H1 (cell line): ENCODE data around the gene DGKD. TPM values are rescaled to one million over a fixed set of nuclear protein-coding genes. Genes with fewer than 3 reads are reported as not detected.

Source experiments
- CTCF ChIA-PET: fragments of 300-600 bp; sonication (Branson Sonifier 250); formaldehyde crosslinking; loops from one replicate; lab custom pipeline; 2021; ENCODE audit not compliant: partially characterized antibody; lab: Charles Lee
- POLR2A ChIA-PET: fragments of 300-600 bp; sonication (Branson Sonifier 250); formaldehyde crosslinking; loops from one replicate; lab custom pipeline; 2021; ENCODE audit warnings: inconsistent platforms; ENCODE audit not compliant: partially characterized antibody; lab: Charles Lee
- DNase-seq, 2 experiments: peaks; one replicate each; pipeline versions ENCODE4 v3.0.0 to v3.0.0-alpha.2; 2010 to 2022; ENCODE audit warnings: low spot score in 2 of 2, low read depth in 1 of 2, mixed read lengths in 1 of 2
- FAIRE-seq: peaks from 2 replicates; lab custom pipeline; 2011; peaks lifted over from hg19 to GRCh38; lab: Jason Lieb, UNC
- H2AFZ ChIP-seq: 2 replicates; pipeline ENCODE4 v1.8.1; 2012; ENCODE audit warnings: low read length, inconsistent platforms
- H2AK5ac ChIP-seq: 2 replicates; pipeline ENCODE4 v1.6.1; 2013; ENCODE audit warnings: low read depth, low read length
- H2BK120ac ChIP-seq: replicated peaks from 2 replicates; pipeline ENCODE3; 2013; ENCODE audit warnings: low read depth, low read length, inconsistent platforms
- H2BK12ac ChIP-seq: 2 replicates; pipeline ENCODE4 v1.6.1; 2013; ENCODE audit warnings: low read depth, low read length
- H2BK15ac ChIP-seq: 2 replicates; pipeline ENCODE4 v1.6.1; 2013; ENCODE audit warnings: low read length
- H2BK20ac ChIP-seq: 2 replicates; pipeline ENCODE4 v1.6.1; 2013; ENCODE audit warnings: low read length
- H2BK5ac ChIP-seq: 2 replicates; pipeline ENCODE4 v1.6.1; 2013; ENCODE audit warnings: low read depth, low read length
- H3K14ac ChIP-seq: 2 replicates; pipeline ENCODE4 v1.6.1; 2013; ENCODE audit warnings: inconsistent platforms; ENCODE audit not compliant: insufficient read length
- H3K18ac ChIP-seq: 2 replicates; pipeline ENCODE4 v1.6.1; 2013; ENCODE audit warnings: low read length; ENCODE audit errors: extremely low read depth
- H3K23ac ChIP-seq: 2 replicates; pipeline ENCODE4 v1.6.1; 2013; ENCODE audit warnings: inconsistent platforms; ENCODE audit not compliant: insufficient read length
- H3K23me2 ChIP-seq: 2 replicates; pipeline ENCODE4 v1.6.1; 2013; ENCODE audit warnings: low read depth, low read length
- H3K27ac ChIP-seq: 2 replicates; pipeline ENCODE4 v1.6.1; 2011; ENCODE audit warnings: low read depth, low read length, inconsistent platforms
- H3K27me3 ChIP-seq, 4 experiments: replicated peaks in 1 of 4; 1 replicate in 1 of 4; 2 replicates in 3 of 4; pipeline versions ENCODE4 v1.6.1 to v1.8.1; 2011 to 2013; ENCODE audit warnings: low read length in 3 of 4, mild to moderate bottlenecking in 3 of 4, inconsistent platforms in 2 of 4, mixed read lengths in 2 of 4, moderate library complexity in 1 of 4; ENCODE audit not compliant: control insufficient read depth in 3 of 4, insufficient read depth in 3 of 4; ENCODE audit errors: extremely low read depth in 1 of 4
- H3K36me3 ChIP-seq, 4 experiments: 2 replicates each; pipeline versions ENCODE4 v1.6.1 to v1.8.1; 2011 to 2013; ENCODE audit warnings: mild to moderate bottlenecking in 4 of 4, low read length in 3 of 4, moderate library complexity in 2 of 4, control low read depth in 1 of 4, inconsistent platforms in 1 of 4; ENCODE audit not compliant: insufficient read depth in 4 of 4, control insufficient read depth in 2 of 4
- H3K4ac ChIP-seq: replicated peaks from 2 replicates; pipeline ENCODE3; 2013; ENCODE audit warnings: low read length, low read depth, mixed read lengths, inconsistent platforms; ENCODE audit not compliant: insufficient read length
- H3K4me1 ChIP-seq, 4 experiments: replicated peaks in 1 of 4; 1 replicate in 1 of 4; 2 replicates in 3 of 4; pipeline versions ENCODE4 v1.6.1 to v1.8.1; 2011 to 2013; ENCODE audit warnings: low read length in 3 of 4, inconsistent platforms in 2 of 4, mixed read lengths in 1 of 4; ENCODE audit not compliant: insufficient read depth in 4 of 4, control insufficient read depth in 3 of 4
- H3K4me2 ChIP-seq, 2 experiments: 2 replicates each; pipeline versions ENCODE4 v1.6.1 to v1.8.1; 2011 to 2013; ENCODE audit warnings: low read depth in 2 of 2, low read length in 2 of 2, control low read depth in 1 of 2, inconsistent platforms in 1 of 2, mild to moderate bottlenecking in 1 of 2; ENCODE audit not compliant: insufficient read depth in 1 of 2
- H3K4me3 ChIP-seq, 4 experiments: fragments of 200-600, 300-600 bp in 1 of 4; sonication (generic), shearing (Covaris generic), sonication (Bioruptor Twin) in 1 of 4; 2 replicates each; pipeline versions ENCODE4 v1.5.1 to v1.8.1; 2011 to 2016; ENCODE audit warnings: low read length in 4 of 4, low read depth in 3 of 4, control low read depth in 2 of 4, inconsistent platforms in 2 of 4, mild to moderate bottlenecking in 2 of 4, mixed read lengths in 1 of 4, moderate library complexity in 1 of 4; ENCODE audit not compliant: insufficient read depth in 2 of 4; ENCODE audit errors: extremely low read depth in 1 of 4
- H3K56ac ChIP-seq: replicated peaks from 2 replicates; pipeline ENCODE3; 2013; ENCODE audit warnings: low read depth, mild to moderate bottlenecking, mixed read lengths, low read length, inconsistent platforms; ENCODE audit not compliant: insufficient read length
- H3K79me1 ChIP-seq: 2 replicates; pipeline ENCODE4 v1.6.1; 2013; ENCODE audit warnings: low read depth, low read length, control low read depth
- H3K79me2 ChIP-seq, 2 experiments: 2 replicates each; pipeline versions ENCODE4 v1.6.1 to v1.8.1; 2012 to 2013; ENCODE audit warnings: low read length in 2 of 2, mild to moderate bottlenecking in 2 of 2, inconsistent platforms in 1 of 2; ENCODE audit not compliant: insufficient read depth in 2 of 2, control insufficient read depth in 1 of 2
- H3K9ac ChIP-seq, 4 experiments: replicated peaks in 1 of 4; 1 replicate in 1 of 4; 2 replicates in 3 of 4; pipeline versions ENCODE4 v1.6.1 to v1.8.1; 2011 to 2013; ENCODE audit warnings: low read depth in 3 of 4, low read length in 3 of 4, control low read depth in 2 of 4, mild to moderate bottlenecking in 2 of 4, moderate library complexity in 2 of 4, inconsistent platforms in 1 of 4; ENCODE audit errors: extremely low read depth in 1 of 4
- H3K9me3 ChIP-seq, 2 experiments: 2 replicates each; pipeline versions ENCODE4 v1.6.1 to v1.8.1; 2012 to 2013; ENCODE audit warnings: mild to moderate bottlenecking in 2 of 2, moderate library complexity in 2 of 2, control low read depth in 1 of 2, inconsistent platforms in 1 of 2, low read depth in 1 of 2, low read length in 1 of 2, mixed read lengths in 1 of 2; ENCODE audit not compliant: insufficient read depth in 2 of 2
- H4K20me1 ChIP-seq, 2 experiments: replicated peaks in 1 of 2; 2 replicates each; pipeline versions ENCODE3 to v1.8.1; 2011 to 2013; ENCODE audit warnings: inconsistent platforms in 2 of 2, low read length in 2 of 2, mild to moderate bottlenecking in 1 of 2; ENCODE audit not compliant: insufficient read depth in 2 of 2, control insufficient read depth in 1 of 2
- H4K5ac ChIP-seq: 2 replicates; pipeline ENCODE4 v1.6.1; 2013; ENCODE audit warnings: low read length, low read depth, mixed read lengths, inconsistent platforms; ENCODE audit not compliant: insufficient read length
- H4K8ac ChIP-seq: 2 replicates; pipeline ENCODE4 v1.8.0; 2013; ENCODE audit warnings: mild to moderate bottlenecking, moderate library complexity, low read length, inconsistent platforms; ENCODE audit not compliant: insufficient read depth; ENCODE audit errors: extremely low read depth
- H4K91ac ChIP-seq: replicated peaks from 2 replicates; pipeline ENCODE3; 2013; ENCODE audit warnings: low read length, mixed read lengths, inconsistent platforms; ENCODE audit not compliant: insufficient read length
- ASH2L ChIP-seq: fragments of 200-600, 300-600 bp; sonication (generic); IDR thresholded peaks from one replicate; pipeline ENCODE4 v1.7.1; 2017; ENCODE audit warnings: low read length
- BACH1 ChIP-seq: IDR thresholded peaks from 2 replicates; pipeline ENCODE4 v1.6.1; 2012; ENCODE audit warnings: low read length, improper control_type of control experiment
- BCL11A ChIP-seq, 2 experiments: IDR thresholded peaks; one replicate each; pipeline ENCODE4 v1.6.1; 2011; ENCODE audit warnings: low read depth in 2 of 2, low read length in 2 of 2, mild to moderate bottlenecking in 2 of 2
- CEBPB ChIP-seq: IDR thresholded peaks from 2 replicates; pipeline ENCODE4 v1.6.1; 2012; ENCODE audit warnings: low read depth, low read length
- CHD2 ChIP-seq: IDR thresholded peaks from 2 replicates; pipeline ENCODE4 v1.6.1; 2012; ENCODE audit warnings: low read length, improper control_type of control experiment
- GABPA ChIP-seq: IDR thresholded peaks from 2 replicates; pipeline ENCODE4 v1.6.1; 2011; ENCODE audit warnings: mild to moderate bottlenecking, low read length, moderate library complexity, borderline replicate concordance; ENCODE audit not compliant: insufficient read depth
- KDM1A ChIP-seq: fragments of 200-600, 300-600 bp; sonication (generic); IDR thresholded peaks from 2 replicates; pipeline ENCODE4 v1.7.1; 2016; ENCODE audit warnings: mild to moderate bottlenecking, low read length, borderline replicate concordance
- KDM4A ChIP-seq: IDR thresholded peaks from one replicate; pipeline ENCODE4 v1.7.1; 2012; ENCODE audit warnings: low read depth, mild to moderate bottlenecking, moderate library complexity, low read length, inconsistent platforms; ENCODE audit not compliant: severe bottlenecking
- MAFK ChIP-seq: IDR thresholded peaks from 2 replicates; pipeline ENCODE4 v1.6.1; 2012; ENCODE audit warnings: low read depth, mild to moderate bottlenecking, improper control_type of control experiment, low read length
- POLR2AphosphoS5 ChIP-seq: IDR thresholded peaks from 2 replicates; pipeline ENCODE4 v1.6.1; 2011; ENCODE audit warnings: low read depth, low read length
- RXRA ChIP-seq: IDR thresholded peaks from 2 replicates; pipeline ENCODE4 v1.6.1; 2011; ENCODE audit warnings: low read depth, mild to moderate bottlenecking, low read length, moderate library complexity; ENCODE audit not compliant: insufficient read depth
- SIX5 ChIP-seq: IDR thresholded peaks from 2 replicates; pipeline ENCODE4 v1.6.1; 2011; ENCODE audit warnings: mild to moderate bottlenecking, low read depth, low read length
- WGBS, 2 experiments: shearing (Covaris generic) in 1 of 2; methylation state at CpG; one replicate each; pipeline versions ENCODE4 v1.1.6 to v1.1.7; 2013 to 2015; ENCODE audit warnings: low lambda C conversion rate in 2 of 2, mixed read lengths in 2 of 2, inconsistent platforms in 1 of 2, low coverage in 1 of 2, missing lambda C conversion rate in 1 of 2; ENCODE audit not compliant: insufficient replicate concordance in 2 of 2, insufficient coverage in 1 of 2, insufficient read length in 1 of 2; ENCODE audit errors: extremely low coverage in 1 of 2, missing lambda C conversion rate in 1 of 2; 5-methylcytosine and 5-hydroxymethylcytosine counted together
- polyA plus RNA-seq, 7 experiments: library from polyadenylated mRNA; depleted of rRNA in 3 of 7; stranded (reverse) in 5 of 7; unstranded in 2 of 7; fragments of >200 nt in 5 of 7; fragments of 200-250 nt in 2 of 7; gene quantifications; 1 replicate in 5 of 7; 2 replicates in 1 of 7; 4 replicates in 1 of 7; pipeline versions ENCODE4 v1.2.1 to v1.2.3, GENCODE V29; 2011 to 2013; ENCODE audit warnings: missing spikeins in 2 of 7, mixed read lengths in 2 of 7
- total RNA-seq: library from RNA; stranded (reverse); fragmentation: NEBNext Ultra II Directional; extraction: Animal tissue kit (Norgen Biotek cat#: 25700); gene quantifications from 2 replicates; pipeline ENCODE4 v1.2.1, GENCODE V29; 2021
- TF ChIP-seq, protein P1 (sequence below): IDR thresholded peaks from 2 replicates; pipeline ENCODE4 v1.6.1; 2011; ENCODE audit warnings: low read depth, mild to moderate bottlenecking, low read length; ENCODE audit not compliant: insufficient read depth

DGKD gene
- total and polyA plus RNA-seq, 2 of the 8 experiments (the other 6 are each of a cell fraction or from before 2014, with no cell fraction given) = 7.7 to 30.9 TPM

- no peak for FAIRE-seq
- no peak overlapping the region for H4K91ac ChIP-seq
- no peak for DNase-seq
- H3K23ac ChIP-seq = no peak overlapping the region
- no peak overlapping the region for H3K14ac ChIP-seq
- no peaks in the 10 kb centered on the region for H3K9me3 ChIP-seq
- H4K20me1 ChIP-seq = peaks cover 0 to 3% of the 10 kb centered on the region in 2 experiments
- H3K9ac ChIP-seq = no peak overlapping the region
- no peak overlapping the region for H3K4ac ChIP-seq
- H2AFZ ChIP-seq = no peak overlapping the region
- peaks cover 0 to 8% (median 0%) of the 10 kb centered on the region in 4 experiments; a peak in 3 of 8 replicates for H3K36me3 ChIP-seq
- no peak overlapping the region for H3K27ac ChIP-seq
- no peak overlapping the region for H3K56ac ChIP-seq
- peaks cover 2% of the 10 kb centered on the region; the same call in 1 of the 2 replicates for H3K23me2 ChIP-seq
- no peak overlapping the region for H2BK12ac ChIP-seq
- TF ChIP-seq, protein P1, sequence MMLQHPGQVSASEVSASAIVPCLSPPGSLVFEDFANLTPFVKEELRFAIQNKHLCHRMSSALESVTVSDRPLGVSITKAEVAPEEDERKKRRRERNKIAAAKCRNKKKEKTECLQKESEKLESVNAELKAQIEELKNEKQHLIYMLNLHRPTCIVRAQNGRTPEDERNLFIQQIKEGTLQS = no peak
- TF ChIP-seq ASH2L = no peak
- TF ChIP-seq RXRA = no peak
- TF ChIP-seq KDM4A = no peak
- TF ChIP-seq CEBPB = no peak
- no peak for TF ChIP-seq BCL11A (IDR thresholded peaks at IDR 0.05; ENCODE audit: low read depth in 2 of 2, low read length in 2 of 2)
- no peak for TF ChIP-seq POLR2AphosphoS5
- TF ChIP-seq MAFK = no peak
- no peak for TF ChIP-seq BACH1
- no peak for TF ChIP-seq SIX5
- TF ChIP-seq KDM1A = no peak
- TF ChIP-seq CHD2 = no peak
- no peak for TF ChIP-seq GABPA
- no peak overlapping the region for H2BK120ac ChIP-seq
- no peak overlapping the region for H2BK5ac ChIP-seq
- no peaks in the 10 kb centered on the region for H3K79me2 ChIP-seq
- H3K18ac ChIP-seq = no peak overlapping the region
- CTCF ChIA-PET = interaction anchor here (0.7 to 1.1 kb wide), 4 partner anchors 13 to 183 kb away, joined by 3 to 6 read pairs (median 3); no protein-coding TSS in a partner anchor
- H3K4me3 ChIP-seq = no peak overlapping the region
- H2BK20ac ChIP-seq = no peak overlapping the region
- POLR2A ChIA-PET = no interaction called here
- H3K4me2 ChIP-seq = no peak overlapping the region
- H3K79me1 ChIP-seq = no peaks in the 10 kb centered on the region
- WGBS, 2 experiments = 90% methylated on average over 8 of the region's 8 CpGs; no CpG with 5 or more reads in 1 of the 2 experiments
- no peak overlapping the region for H4K5ac ChIP-seq
- no peaks in the 10 kb centered on the region for H3K27me3 ChIP-seq
- H2BK15ac ChIP-seq = no peak overlapping the region
- no peaks in the 10 kb centered on the region for H3K4me1 ChIP-seq
- H4K8ac ChIP-seq = no peak overlapping the region
- no peak overlapping the region for H2AK5ac ChIP-seq
Observed at GRCh38 chr2:233461481-233461891, 107.2 kb downstream of the DGKD start.
